KMS-11 (cell line): ENCODE results near the gene IL20RB.

Experiments
- H2AFZ ChIP-seq: fragments of 200-600 bp; sonication (generic); 2 replicates; pipeline ENCODE4 v1.6.1; 2016; ENCODE audit warnings: antibody characterized with exemption, mixed run types, low read depth
- H3K27ac ChIP-seq: fragments of 200-600 bp; sonication (generic); 2 replicates; pipeline ENCODE4 v1.6.1; 2016; ENCODE audit warnings: mild to moderate bottlenecking, mixed run types
- H3K27me3 ChIP-seq: fragments of 200-600 bp; sonication (generic); 2 replicates; pipeline ENCODE4 v1.6.1; 2017; ENCODE audit warnings: mild to moderate bottlenecking, low read depth, mixed run types, moderate library complexity; ENCODE audit not compliant: insufficient read depth
- H3K36me3 ChIP-seq: fragments of 200-600 bp; sonication (generic); 2 replicates; pipeline ENCODE4 v1.6.1; 2017; ENCODE audit warnings: mild to moderate bottlenecking, mixed run types; ENCODE audit not compliant: insufficient read depth
- H3K4me1 ChIP-seq: fragments of 200-600 bp; sonication (generic); 2 replicates; pipeline ENCODE4 v1.6.1; 2016; ENCODE audit warnings: mild to moderate bottlenecking, low read depth, mixed run types; ENCODE audit not compliant: poor library complexity, severe bottlenecking
- H3K4me2 ChIP-seq: fragments of 200-600 bp; sonication (generic); 2 replicates; pipeline ENCODE4 v1.7.0; 2016; ENCODE audit warnings: mild to moderate bottlenecking, mixed run types
- H3K4me3 ChIP-seq: fragments of 200-600 bp; sonication (generic); IDR thresholded peaks from 2 replicates; pipeline ENCODE4 v1.6.1; 2017; ENCODE audit warnings: low read depth, low read length, mixed read lengths; ENCODE audit not compliant: insufficient read depth
- H3K79me2 ChIP-seq: fragments of 200-600 bp; sonication (generic); 2 replicates; pipeline ENCODE4 v1.6.1; 2016; ENCODE audit warnings: low read depth, mixed run types; ENCODE audit not compliant: insufficient read depth
- H3K9ac ChIP-seq: fragments of 200-600 bp; sonication (generic); 2 replicates; pipeline ENCODE4 v1.6.1; 2016; ENCODE audit warnings: mild to moderate bottlenecking, mixed run types
- H4K20me1 ChIP-seq: fragments of 200-600 bp; sonication (generic); 2 replicates; pipeline ENCODE4 v1.6.1; 2016; ENCODE audit warnings: mild to moderate bottlenecking, mixed run types; ENCODE audit not compliant: insufficient read depth
- TF ChIP-seq, protein P1 (sequence below): fragments of 200-600 bp; sonication (generic); conservative IDR thresholded peaks from 2 replicates; pipeline ENCODE4 v1.6.1; 2017; ENCODE audit warnings: low read depth, mild to moderate bottlenecking, antibody characterized with exemption, low read length, moderate library complexity, mixed read lengths

IL20RB gene

DNA sequence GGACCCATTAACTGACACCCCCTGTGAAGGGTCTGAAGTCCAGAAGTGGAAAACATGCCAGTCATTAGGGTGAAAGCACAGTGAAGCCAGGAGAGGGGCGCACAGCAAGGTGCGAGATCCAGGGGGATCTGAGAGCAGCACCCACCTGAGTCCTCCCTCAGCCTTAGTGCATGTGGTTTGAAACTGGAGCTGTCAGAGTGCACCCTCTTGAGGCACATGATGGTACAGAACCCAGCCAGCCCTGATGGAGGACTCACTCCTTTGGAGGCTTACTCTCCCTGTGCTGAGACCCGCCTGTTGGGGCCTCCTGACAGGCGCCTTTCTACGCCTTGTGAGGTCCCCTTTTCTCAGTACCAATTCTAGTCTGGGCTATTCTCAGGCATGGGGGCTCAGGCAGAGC is 77.8 kb downstream of the IL20RB start:
- no peak overlapping the region for H2AFZ ChIP-seq
- H3K9ac ChIP-seq: no peak overlapping the region
- no peak overlapping the region for H3K4me2 ChIP-seq
- no peaks in the 10 kb centered on the region for H3K27me3 ChIP-seq
- no peaks in the 10 kb centered on the region for H3K4me1 ChIP-seq
- TF ChIP-seq, protein P1, sequence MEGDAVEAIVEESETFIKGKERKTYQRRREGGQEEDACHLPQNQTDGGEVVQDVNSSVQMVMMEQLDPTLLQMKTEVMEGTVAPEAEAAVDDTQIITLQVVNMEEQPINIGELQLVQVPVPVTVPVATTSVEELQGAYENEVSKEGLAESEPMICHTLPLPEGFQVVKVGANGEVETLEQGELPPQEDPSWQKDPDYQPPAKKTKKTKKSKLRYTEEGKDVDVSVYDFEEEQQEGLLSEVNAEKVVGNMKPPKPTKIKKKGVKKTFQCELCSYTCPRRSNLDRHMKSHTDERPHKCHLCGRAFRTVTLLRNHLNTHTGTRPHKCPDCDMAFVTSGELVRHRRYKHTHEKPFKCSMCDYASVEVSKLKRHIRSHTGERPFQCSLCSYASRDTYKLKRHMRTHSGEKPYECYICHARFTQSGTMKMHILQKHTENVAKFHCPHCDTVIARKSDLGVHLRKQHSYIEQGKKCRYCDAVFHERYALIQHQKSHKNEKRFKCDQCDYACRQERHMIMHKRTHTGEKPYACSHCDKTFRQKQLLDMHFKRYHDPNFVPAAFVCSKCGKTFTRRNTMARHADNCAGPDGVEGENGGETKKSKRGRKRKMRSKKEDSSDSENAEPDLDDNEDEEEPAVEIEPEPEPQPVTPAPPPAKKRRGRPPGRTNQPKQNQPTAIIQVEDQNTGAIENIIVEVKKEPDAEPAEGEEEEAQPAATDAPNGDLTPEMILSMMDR: peak; percentile 37; the same call in 1 of the 2 replicates
- no peaks in the 10 kb centered on the region for H3K36me3 ChIP-seq
- no peak overlapping the region for H3K27ac ChIP-seq
- H3K4me3 ChIP-seq: no peak overlapping the region
- no peaks in the 10 kb centered on the region for H4K20me1 ChIP-seq
- H3K79me2 ChIP-seq: no peaks in the 10 kb centered on the region

DNA sequence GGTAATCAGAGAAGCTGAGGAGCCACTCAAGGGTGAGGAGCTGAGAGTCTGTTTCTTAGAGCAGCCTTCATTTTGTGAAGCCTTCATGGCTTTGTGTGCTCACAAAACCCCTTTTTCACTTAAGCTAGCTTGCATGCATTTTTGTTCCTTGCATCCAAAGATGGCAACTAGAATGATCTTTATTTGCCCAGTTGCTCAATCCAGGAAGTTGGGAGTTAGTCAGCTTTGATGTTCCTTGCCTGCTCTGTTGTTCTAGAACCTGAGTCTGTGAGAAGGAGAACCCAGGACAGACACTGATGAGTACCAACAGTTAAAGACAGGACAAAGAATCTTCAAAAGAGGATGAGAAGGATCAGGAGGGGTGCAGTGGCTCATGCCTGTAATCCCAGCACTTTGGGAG is 81.8 kb downstream of the IL20RB start:
- Histone ChIP-seq H4K20me1 (no peaks in the 10 kb centered on the region), H2AFZ (no peak overlapping the region), H3K36me3 (no peaks in the 10 kb centered on the region), H3K4me3 (no peak overlapping the region), H3K79me2 (no peaks in the 10 kb centered on the region), H3K4me2 (no peak overlapping the region), H3K9ac (no peak overlapping the region), H3K27me3 (no peaks in the 10 kb centered on the region), H3K27ac (no peak overlapping the region), H3K4me1 (no peaks in the 10 kb centered on the region)
- TF ChIP-seq, protein P1: no peak

DNA sequence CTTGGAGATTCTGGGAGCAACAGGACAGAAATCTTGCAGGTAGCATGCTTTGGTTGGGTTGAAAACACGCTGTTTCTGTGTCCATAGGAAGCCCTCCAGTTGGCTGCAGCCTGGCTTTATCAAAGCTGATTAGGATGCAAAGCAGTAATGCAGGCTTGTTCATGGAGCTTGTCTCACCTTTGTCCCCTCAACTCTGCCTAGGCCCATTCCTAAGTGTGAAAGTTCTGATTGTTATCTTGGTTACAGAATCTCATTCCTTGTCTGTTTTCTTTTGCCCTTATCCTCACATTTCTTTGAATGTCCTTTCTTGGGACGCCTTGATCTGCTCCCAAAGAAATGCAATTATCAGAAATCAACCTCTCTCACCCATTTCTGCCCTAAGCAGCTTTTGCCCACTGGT is 83.5 kb downstream of the IL20RB start:
- Histone ChIP-seq H2AFZ (no peak overlapping the region), H3K36me3 (no peaks in the 10 kb centered on the region), H3K4me3 (no peak overlapping the region)

DNA sequence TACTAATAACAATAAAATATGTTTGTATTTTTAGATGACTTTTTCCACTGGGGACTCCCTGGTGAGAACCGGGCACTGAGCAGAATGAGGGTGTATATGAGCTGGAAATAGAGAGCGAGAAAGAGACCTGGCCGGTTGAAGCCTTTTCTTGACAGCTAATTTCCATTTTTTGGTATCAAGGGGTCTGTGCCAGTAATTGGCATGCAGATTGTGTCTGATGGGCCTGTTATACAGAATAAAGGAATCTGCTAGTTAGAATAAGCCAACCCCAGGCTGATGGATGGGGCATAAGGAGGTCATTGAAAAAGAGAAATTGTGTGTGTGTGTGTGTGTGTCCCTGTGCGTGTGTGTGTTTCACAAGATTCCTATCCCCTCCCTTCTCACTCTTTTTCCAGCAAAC is 83.9 kb downstream of the IL20RB start:
- Histone ChIP-seq H3K4me2 (no peak overlapping the region), H3K4me1 (no peaks in the 10 kb centered on the region), H3K4me3 (no peak overlapping the region), H3K9ac (no peak overlapping the region), H3K36me3 (no peaks in the 10 kb centered on the region), H4K20me1 (no peaks in the 10 kb centered on the region), H3K79me2 (no peaks in the 10 kb centered on the region), H2AFZ (no peak overlapping the region), H3K27me3 (no peaks in the 10 kb centered on the region), H3K27ac (no peak overlapping the region)
- TF ChIP-seq, protein P1: no peak

More for the DNA sequence above, 83.5 kb downstream of the IL20RB start:
- Histone ChIP-seq H3K27ac (no peak overlapping the region), H3K4me1 (no peaks in the 10 kb centered on the region), H4K20me1 (no peaks in the 10 kb centered on the region), H3K79me2 (no peaks in the 10 kb centered on the region), H3K27me3 (no peaks in the 10 kb centered on the region), H3K4me2 (no peak overlapping the region), H3K9ac (no peak overlapping the region)
- TF ChIP-seq, protein P1: no peak
